ENCODE measurements around the gene PLCB3.

PLCB3 gene

DNA sequence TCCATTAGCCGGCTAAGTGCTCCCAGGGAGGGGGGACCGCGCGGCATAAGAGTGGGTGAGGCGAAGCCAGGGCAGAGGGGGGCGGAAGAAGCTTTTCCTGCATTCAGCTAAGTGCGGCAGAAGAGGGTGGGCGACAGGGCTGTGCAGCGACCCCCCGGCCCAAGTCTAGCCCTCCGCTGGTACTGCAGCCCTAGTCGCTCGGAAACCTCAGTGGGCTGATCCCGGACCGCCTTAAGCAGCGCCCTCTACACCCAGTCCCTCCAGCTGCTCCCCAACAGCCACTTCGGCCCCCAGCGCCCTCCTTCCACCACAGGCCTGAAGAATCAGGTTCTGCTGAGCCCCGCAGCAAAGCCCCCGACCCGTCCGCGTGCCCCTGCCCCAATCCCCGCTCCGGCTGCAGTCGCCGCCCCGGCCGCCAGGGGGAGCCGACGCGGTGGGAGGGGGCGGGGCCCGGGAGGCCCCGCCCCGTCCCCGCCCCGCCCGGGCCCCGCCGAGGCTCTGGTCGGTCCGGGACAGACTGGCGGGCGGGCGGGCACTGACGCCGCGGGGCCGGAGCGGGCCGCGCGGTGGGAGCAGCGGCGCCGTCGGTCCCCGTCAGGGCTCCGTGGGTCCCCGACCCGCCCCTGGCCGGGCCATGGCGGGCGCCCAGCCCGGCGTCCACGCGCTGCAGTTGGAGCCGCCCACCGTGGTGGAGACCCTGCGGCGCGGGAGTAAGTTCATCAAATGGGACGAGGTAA is at the start of gene PLCB3:
Gene PLCB3 (plus strand): TSS at position 515 of the 737 bp plus-strand sequence. CDS start 120 bp downstream, at position 635.
- no peak for TF ChIP-seq EZH2phosphoT487 (IDR thresholded peaks at IDR 0.05; ENCODE audit: low read depth)
- TF ChIP-seq, protein P1, sequence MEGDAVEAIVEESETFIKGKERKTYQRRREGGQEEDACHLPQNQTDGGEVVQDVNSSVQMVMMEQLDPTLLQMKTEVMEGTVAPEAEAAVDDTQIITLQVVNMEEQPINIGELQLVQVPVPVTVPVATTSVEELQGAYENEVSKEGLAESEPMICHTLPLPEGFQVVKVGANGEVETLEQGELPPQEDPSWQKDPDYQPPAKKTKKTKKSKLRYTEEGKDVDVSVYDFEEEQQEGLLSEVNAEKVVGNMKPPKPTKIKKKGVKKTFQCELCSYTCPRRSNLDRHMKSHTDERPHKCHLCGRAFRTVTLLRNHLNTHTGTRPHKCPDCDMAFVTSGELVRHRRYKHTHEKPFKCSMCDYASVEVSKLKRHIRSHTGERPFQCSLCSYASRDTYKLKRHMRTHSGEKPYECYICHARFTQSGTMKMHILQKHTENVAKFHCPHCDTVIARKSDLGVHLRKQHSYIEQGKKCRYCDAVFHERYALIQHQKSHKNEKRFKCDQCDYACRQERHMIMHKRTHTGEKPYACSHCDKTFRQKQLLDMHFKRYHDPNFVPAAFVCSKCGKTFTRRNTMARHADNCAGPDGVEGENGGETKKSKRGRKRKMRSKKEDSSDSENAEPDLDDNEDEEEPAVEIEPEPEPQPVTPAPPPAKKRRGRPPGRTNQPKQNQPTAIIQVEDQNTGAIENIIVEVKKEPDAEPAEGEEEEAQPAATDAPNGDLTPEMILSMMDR (IDR thresholded peaks at IDR 0.05; ENCODE audit: low read depth, low read length) = peak; percentile 67
- Histone ChIP-seq H3K4me2 (ENCODE audit: low read length) (peak within 1 kb of the TSS; percentile 92), H3K79me2 (ENCODE audit: low read length) (peaks cover 31% of the 10 kb centered on the region), H3K36me3 (replicated peaks; ENCODE audit: low read depth, low read length) (peaks cover 6% of the 10 kb centered on the region), H3K9ac (ENCODE audit: low read length) (peak within 1 kb of the TSS; percentile 88), H3K27ac (ENCODE audit: low read length) (peak within 1 kb of the TSS; percentile 36), H3K4me1 (ENCODE audit: low read length) (peaks cover 33% of the 10 kb centered on the region), H3K4me3 (ENCODE audit: low read length) (peak within 1 kb of the TSS; percentile 93), H2AFZ (ENCODE audit: low read depth, low read length) (peak within 1 kb of the TSS; percentile 66; the same call in 1 of the 2 replicates), H3K27me3 (ENCODE audit: low read depth, low read length) (no peaks in the 10 kb centered on the region), H4K20me1 (ENCODE audit: insufficient read depth, low read length) (peaks cover 11% of the 10 kb centered on the region; the same call in 1 of the 2 replicates), H3K9me3 (ENCODE audit: insufficient read depth, low read length) (no peaks in the 10 kb centered on the region)

DNA sequence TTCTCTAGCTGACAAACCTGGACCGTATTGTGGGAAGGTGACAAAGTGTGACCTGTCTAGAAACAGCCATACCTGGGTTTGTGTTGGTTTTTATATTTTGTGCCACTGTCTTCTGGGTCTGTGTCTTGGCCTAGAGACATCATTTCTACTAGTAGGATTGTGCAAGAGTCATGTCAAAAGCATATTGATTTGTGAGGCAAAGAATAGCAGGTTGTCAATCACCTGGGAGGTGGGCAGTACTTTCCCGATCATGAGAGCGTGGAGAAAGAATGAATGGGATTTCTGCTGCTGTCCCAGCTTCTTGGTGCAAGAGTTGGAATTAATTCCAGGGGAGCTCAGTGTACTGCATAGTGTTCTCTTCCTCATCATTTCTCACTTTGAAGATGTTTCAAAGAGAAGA is 49.8 kb upstream of the PLCB3 start:
- Histone ChIP-seq H3K4me1 (ENCODE audit: low read length) (peaks cover 27% of the 10 kb centered on the region), H3K9ac (ENCODE audit: low read length) (no peak overlapping the region), H3K9me3 (ENCODE audit: insufficient read depth, low read length) (no peaks in the 10 kb centered on the region), H3K4me3 (ENCODE audit: low read length) (no peak overlapping the region), H3K27me3 (ENCODE audit: low read depth, low read length) (no peaks in the 10 kb centered on the region), H3K36me3 (replicated peaks; ENCODE audit: low read depth, low read length) (peaks cover 59% of the 10 kb centered on the region), H3K79me2 (ENCODE audit: low read length) (peaks cover 17% of the 10 kb centered on the region), H3K4me2 (ENCODE audit: low read length) (no peak overlapping the region), H4K20me1 (ENCODE audit: insufficient read depth, low read length) (no peaks in the 10 kb centered on the region; the same call in 1 of the 2 replicates), H2AFZ (ENCODE audit: low read depth, low read length) (no peak overlapping the region), H3K27ac (ENCODE audit: low read length) (no peak overlapping the region)
- no peak for TF ChIP-seq EZH2phosphoT487 (IDR thresholded peaks at IDR 0.05; ENCODE audit: low read depth)
- TF ChIP-seq, protein P1 (IDR thresholded peaks at IDR 0.05; ENCODE audit: low read depth, low read length) = no peak

DNA sequence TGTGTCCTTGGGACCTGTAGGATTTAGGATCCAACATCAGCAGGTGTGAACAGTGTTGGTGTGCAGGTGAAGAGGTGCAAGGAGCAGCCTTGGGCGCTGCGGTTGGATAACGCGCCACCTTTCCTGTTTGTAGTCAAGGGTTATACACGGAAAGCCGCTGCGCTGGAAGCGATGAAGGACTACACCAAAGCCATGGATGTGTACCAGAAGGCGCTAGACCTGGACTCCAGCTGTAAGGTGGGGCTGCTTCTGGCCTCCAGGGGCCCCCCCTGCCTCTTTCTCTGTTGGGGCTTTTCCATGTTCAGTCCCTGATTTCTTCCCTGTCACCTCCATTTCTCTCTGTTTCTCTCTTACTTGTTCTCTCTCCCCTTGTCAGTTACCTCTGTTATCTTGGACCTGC is 48.3 kb upstream of the PLCB3 start:
- Histone ChIP-seq H2AFZ (ENCODE audit: low read depth, low read length) (no peak overlapping the region), H3K4me3 (ENCODE audit: low read length) (no peak overlapping the region), H3K9ac (ENCODE audit: low read length) (no peak overlapping the region), H4K20me1 (ENCODE audit: insufficient read depth, low read length) (no peaks in the 10 kb centered on the region; the same call in 1 of the 2 replicates), H3K4me2 (ENCODE audit: low read length) (no peak overlapping the region), H3K36me3 (replicated peaks; ENCODE audit: low read depth, low read length) (peaks cover 50% of the 10 kb centered on the region), H3K27me3 (ENCODE audit: low read depth, low read length) (no peaks in the 10 kb centered on the region), H3K27ac (ENCODE audit: low read length) (no peak overlapping the region), H3K9me3 (ENCODE audit: insufficient read depth, low read length) (no peaks in the 10 kb centered on the region), H3K4me1 (ENCODE audit: low read length) (peaks cover 42% of the 10 kb centered on the region), H3K79me2 (ENCODE audit: low read length) (peaks cover 27% of the 10 kb centered on the region)
- TF ChIP-seq, protein P1 (IDR thresholded peaks at IDR 0.05; ENCODE audit: low read depth, low read length) = no peak
- no peak for TF ChIP-seq EZH2phosphoT487 (IDR thresholded peaks at IDR 0.05; ENCODE audit: low read depth)

DNA sequence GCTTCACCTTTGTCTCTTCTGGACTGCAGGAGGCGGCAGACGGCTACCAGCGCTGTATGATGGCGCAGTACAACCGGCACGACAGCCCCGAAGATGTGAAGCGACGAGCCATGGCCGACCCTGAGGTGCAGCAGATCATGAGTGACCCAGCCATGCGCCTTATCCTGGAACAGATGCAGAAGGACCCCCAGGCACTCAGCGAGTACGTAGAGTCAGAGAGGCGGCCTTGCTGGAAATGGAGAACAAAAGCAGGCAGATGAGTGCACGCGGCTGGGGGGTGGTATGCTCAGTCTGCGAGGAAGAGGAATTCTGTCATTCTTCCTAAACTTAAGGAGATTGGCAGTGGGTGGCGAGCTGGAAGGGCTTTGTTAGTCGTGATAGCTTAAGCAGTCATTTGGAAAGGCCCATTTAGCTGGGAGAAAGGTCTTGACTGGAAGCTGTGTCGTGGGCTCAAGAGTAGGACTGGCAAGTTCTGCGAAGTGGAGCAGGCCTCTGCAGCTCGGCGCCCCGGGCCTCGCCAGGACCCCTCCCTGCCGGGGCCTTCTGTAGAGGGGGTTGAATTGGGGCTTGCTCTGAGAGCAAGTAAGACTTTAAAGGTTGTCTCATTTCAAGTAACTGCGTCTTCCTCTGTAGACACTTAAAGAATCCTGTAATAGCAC is 47.8 kb upstream of the PLCB3 start:
- no peak for TF ChIP-seq EZH2phosphoT487 (IDR thresholded peaks at IDR 0.05; ENCODE audit: low read depth)
- TF ChIP-seq, protein P1 (IDR thresholded peaks at IDR 0.05; ENCODE audit: low read depth, low read length) = no peak
- no peaks in the 10 kb centered on the region; the same call in 1 of the 2 replicates for H4K20me1 ChIP-seq (ENCODE audit: insufficient read depth, low read length)
- H2AFZ ChIP-seq (ENCODE audit: low read depth, low read length) = no peak overlapping the region
- H3K9ac ChIP-seq (ENCODE audit: low read length) = no peak overlapping the region
- H3K4me2 ChIP-seq (ENCODE audit: low read length) = no peak overlapping the region
- no peak overlapping the region for H3K27ac ChIP-seq (ENCODE audit: low read length)
- H3K4me1 ChIP-seq (ENCODE audit: low read length) = peaks cover 47% of the 10 kb centered on the region
- no peak overlapping the region for H3K4me3 ChIP-seq (ENCODE audit: low read length)
- H3K9me3 ChIP-seq (ENCODE audit: insufficient read depth, low read length) = no peaks in the 10 kb centered on the region
- H3K27me3 ChIP-seq (ENCODE audit: low read depth, low read length) = no peaks in the 10 kb centered on the region
- H3K79me2 ChIP-seq (ENCODE audit: low read length) = peaks cover 33% of the 10 kb centered on the region
- peaks cover 53% of the 10 kb centered on the region for H3K36me3 ChIP-seq (replicated peaks; ENCODE audit: low read depth, low read length)

All from OCI-LY3 (cell line).